ENCODE measurements around the gene TP63.
"Not testable (repeated sequence)": the region's sequence is repeated elsewhere in the genome, so short reads cannot be mapped to it uniquely, and the experiment has no call there.

Gene TP63

DNA sequence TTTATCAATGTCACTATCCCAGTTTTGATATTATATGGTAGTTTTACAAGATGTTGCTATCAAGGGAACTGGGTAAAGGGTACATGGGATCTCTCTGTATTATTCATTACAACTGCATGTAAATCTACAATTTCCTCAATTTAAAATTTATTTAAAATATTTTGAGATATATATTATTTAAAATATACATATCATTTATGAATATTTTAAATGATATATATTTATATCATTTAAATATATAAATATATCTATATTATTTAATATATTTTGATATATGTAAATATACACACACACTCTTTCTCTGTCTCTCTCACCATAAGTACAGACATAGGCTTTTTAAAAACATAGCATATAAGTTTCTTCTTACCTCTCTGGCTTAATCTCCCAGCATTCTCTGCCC, 104.7 kb downstream of the TP63 start:
- H3K27ac ChIP-seq (ENCODE audit: low read depth, low read length) = no peak overlapping the region
- H3K4me3 ChIP-seq (ENCODE audit: low read depth in 1 of 2, low read length in 2 of 2) = no peak overlapping the region
- H3K9ac ChIP-seq (ENCODE audit: low read depth in 1 of 2, low read length in 2 of 2) = no peak overlapping the region
- H3K9me3 ChIP-seq (ENCODE audit: control insufficient read depth in 1 of 2, low read length in 2 of 2) = no peaks in the 10 kb centered on the region
- no peaks in the 10 kb centered on the region for H3K4me1 ChIP-seq (ENCODE audit: control insufficient read depth in 1 of 2, insufficient read depth in 2 of 2, low read length in 2 of 2)
- no peaks in the 10 kb centered on the region for H3K27me3 ChIP-seq (ENCODE audit: control insufficient read depth in 1 of 2, insufficient read depth in 2 of 2, low read length in 2 of 2)
- H3K36me3 ChIP-seq (ENCODE audit: control insufficient read depth in 1 of 2, insufficient read depth in 2 of 2, low read length in 2 of 2) = no peaks in the 10 kb centered on the region

- no peaks in the 10 kb centered on the region for H3K4me1 ChIP-seq (ENCODE audit: control insufficient read depth in 1 of 2, insufficient read depth in 2 of 2, low read length in 2 of 2)
- no peaks in the 10 kb centered on the region for H3K36me3 ChIP-seq (ENCODE audit: control insufficient read depth in 1 of 2, insufficient read depth in 2 of 2, low read length in 2 of 2)
- no peaks in the 10 kb centered on the region for H3K9me3 ChIP-seq (ENCODE audit: control insufficient read depth in 1 of 2, low read length in 2 of 2)
- no peak overlapping the region for H3K4me3 ChIP-seq (ENCODE audit: low read depth in 1 of 2, low read length in 2 of 2)
- no peak overlapping the region for H3K9ac ChIP-seq (ENCODE audit: low read depth in 1 of 2, low read length in 2 of 2)
- no peak overlapping the region for H3K27ac ChIP-seq (ENCODE audit: low read depth, low read length)
- no peaks in the 10 kb centered on the region for H3K27me3 ChIP-seq (ENCODE audit: control insufficient read depth in 1 of 2, insufficient read depth in 2 of 2, low read length in 2 of 2)
Measured at GRCh38 chr3:189737071-189737470, 105.9 kb downstream of the TP63 start.

- Histone ChIP-seq H3K36me3 (ENCODE audit: control insufficient read depth in 1 of 2, insufficient read depth in 2 of 2, low read length in 2 of 2) (no peaks in the 10 kb centered on the region), H3K9me3 (ENCODE audit: control insufficient read depth in 1 of 2, low read length in 2 of 2) (no peaks in the 10 kb centered on the region), H3K27me3 (ENCODE audit: control insufficient read depth in 1 of 2, insufficient read depth in 2 of 2, low read length in 2 of 2) (no peaks in the 10 kb centered on the region), H3K27ac (ENCODE audit: low read depth, low read length) (no peak overlapping the region), H3K9ac (ENCODE audit: low read depth in 1 of 2, low read length in 2 of 2) (no peak overlapping the region), H3K4me1 (ENCODE audit: control insufficient read depth in 1 of 2, insufficient read depth in 2 of 2, low read length in 2 of 2) (no peaks in the 10 kb centered on the region), H3K4me3 (ENCODE audit: low read depth in 1 of 2, low read length in 2 of 2) (no peak overlapping the region)
Measured at GRCh38 chr3:189737619-189738018, 106.4 kb downstream of the TP63 start.

GRCh38 chr3:189739378-189739777, 108.2 kb downstream of the TP63 start:
- H3K27me3 ChIP-seq (ENCODE audit: control insufficient read depth in 1 of 2, insufficient read depth in 2 of 2, low read length in 2 of 2) = no peaks in the 10 kb centered on the region
- H3K4me1 ChIP-seq (ENCODE audit: control insufficient read depth in 1 of 2, insufficient read depth in 2 of 2, low read length in 2 of 2) = no peaks in the 10 kb centered on the region

GRCh38 chr3:189740156-189740555, 109.0 kb downstream of the TP63 start:
- Histone ChIP-seq H3K9me3 (ENCODE audit: control insufficient read depth in 1 of 2, low read length in 2 of 2) (peaks cover 0 to 5% of the 10 kb centered on the region in 2 donors), H3K36me3 (ENCODE audit: control insufficient read depth in 1 of 2, insufficient read depth in 2 of 2, low read length in 2 of 2) (no peaks in the 10 kb centered on the region), H3K9ac (ENCODE audit: low read depth in 1 of 2, low read length in 2 of 2) (no peak overlapping the region), H3K27me3 (ENCODE audit: control insufficient read depth in 1 of 2, insufficient read depth in 2 of 2, low read length in 2 of 2) (no peaks in the 10 kb centered on the region), H3K4me3 (ENCODE audit: low read depth in 1 of 2, low read length in 2 of 2) (no peak overlapping the region), H3K4me1 (ENCODE audit: control insufficient read depth in 1 of 2, insufficient read depth in 2 of 2, low read length in 2 of 2) (no peaks in the 10 kb centered on the region), H3K27ac (ENCODE audit: low read depth, low read length) (no peak overlapping the region)

More at GRCh38 chr3:189739378-189739777, 108.2 kb downstream of the TP63 start:
- Histone ChIP-seq H3K36me3 (ENCODE audit: control insufficient read depth in 1 of 2, insufficient read depth in 2 of 2, low read length in 2 of 2) (no peaks in the 10 kb centered on the region), H3K9ac (ENCODE audit: low read depth in 1 of 2, low read length in 2 of 2) (no peak overlapping the region), H3K4me3 (ENCODE audit: low read depth in 1 of 2, low read length in 2 of 2) (no peak overlapping the region), H3K27ac (ENCODE audit: low read depth, low read length) (no peak overlapping the region), H3K9me3 (ENCODE audit: control insufficient read depth in 1 of 2, low read length in 2 of 2) (peaks cover 0 to 5% of the 10 kb centered on the region in 2 donors)

- Histone ChIP-seq H3K4me3 (ENCODE audit: low read depth in 1 of 2, low read length in 2 of 2) (no peak overlapping the region), H3K9ac (ENCODE audit: low read depth in 1 of 2, low read length in 2 of 2) (no peak overlapping the region), H3K27me3 (ENCODE audit: control insufficient read depth in 1 of 2, insufficient read depth in 2 of 2, low read length in 2 of 2) (no peaks in the 10 kb centered on the region), H3K27ac (ENCODE audit: low read depth, low read length) (no peak overlapping the region), H3K9me3 (ENCODE audit: control insufficient read depth in 1 of 2, low read length in 2 of 2) (peaks cover 0 to 7% of the 10 kb centered on the region in 2 donors), H3K4me1 (ENCODE audit: control insufficient read depth in 1 of 2, insufficient read depth in 2 of 2, low read length in 2 of 2) (no peaks in the 10 kb centered on the region), H3K36me3 (ENCODE audit: control insufficient read depth in 1 of 2, insufficient read depth in 2 of 2, low read length in 2 of 2) (no peaks in the 10 kb centered on the region)
Measured at GRCh38 chr3:189744235-189744634, 113.0 kb downstream of the TP63 start.

GRCh38 chr3:189745622-189746021, 114.4 kb downstream of the TP63 start:
- H3K27me3 ChIP-seq (ENCODE audit: control insufficient read depth in 1 of 2, insufficient read depth in 2 of 2, low read length in 2 of 2) = no peaks in the 10 kb centered on the region
- no peaks in the 10 kb centered on the region for H3K4me1 ChIP-seq (ENCODE audit: control insufficient read depth in 1 of 2, insufficient read depth in 2 of 2, low read length in 2 of 2)
- no peak overlapping the region for H3K27ac ChIP-seq (ENCODE audit: low read depth, low read length)
- no peak overlapping the region for H3K4me3 ChIP-seq (ENCODE audit: low read depth in 1 of 2, low read length in 2 of 2)
- H3K9me3 ChIP-seq (ENCODE audit: control insufficient read depth in 1 of 2, low read length in 2 of 2) = peaks cover 0 to 7% of the 10 kb centered on the region in 2 donors
- H3K36me3 ChIP-seq (ENCODE audit: control insufficient read depth in 1 of 2, insufficient read depth in 2 of 2, low read length in 2 of 2) = no peaks in the 10 kb centered on the region
- no peak overlapping the region for H3K9ac ChIP-seq (ENCODE audit: low read depth in 1 of 2, low read length in 2 of 2)

- H3K27ac ChIP-seq (ENCODE audit: low read depth, low read length) = no peak overlapping the region
- H3K36me3 ChIP-seq (ENCODE audit: control insufficient read depth in 1 of 2, insufficient read depth in 2 of 2, low read length in 2 of 2) = no peaks in the 10 kb centered on the region
- peaks cover 0 to 7% of the 10 kb centered on the region in 2 donors for H3K9me3 ChIP-seq (ENCODE audit: control insufficient read depth in 1 of 2, low read length in 2 of 2)
- no peak overlapping the region for H3K4me3 ChIP-seq (ENCODE audit: low read depth in 1 of 2, low read length in 2 of 2)
- no peaks in the 10 kb centered on the region for H3K4me1 ChIP-seq (ENCODE audit: control insufficient read depth in 1 of 2, insufficient read depth in 2 of 2, low read length in 2 of 2)
- H3K9ac ChIP-seq (ENCODE audit: low read depth in 1 of 2, low read length in 2 of 2) = no peak overlapping the region
- no peaks in the 10 kb centered on the region for H3K27me3 ChIP-seq (ENCODE audit: control insufficient read depth in 1 of 2, insufficient read depth in 2 of 2, low read length in 2 of 2)
Measured at GRCh38 chr3:189748046-189748445, 116.9 kb downstream of the TP63 start.

GRCh38 chr3:189750972-189751371, 119.8 kb downstream of the TP63 start:
- H3K4me1 ChIP-seq (ENCODE audit: control insufficient read depth in 1 of 2, insufficient read depth in 2 of 2, low read length in 2 of 2); H3K9ac ChIP-seq (ENCODE audit: low read depth in 1 of 2, low read length in 2 of 2); H3K36me3 ChIP-seq (ENCODE audit: control insufficient read depth in 1 of 2, insufficient read depth in 2 of 2, low read length in 2 of 2); H3K27me3 ChIP-seq (ENCODE audit: control insufficient read depth in 1 of 2, insufficient read depth in 2 of 2, low read length in 2 of 2); H3K9me3 ChIP-seq (ENCODE audit: control insufficient read depth in 1 of 2, low read length in 2 of 2); H3K4me3 ChIP-seq (ENCODE audit: low read depth in 1 of 2, low read length in 2 of 2); H3K27ac ChIP-seq (ENCODE audit: low read depth, low read length): not testable (repeated sequence)

GRCh38 chr3:189754356-189754755, 123.2 kb downstream of the TP63 start:
- H3K27ac ChIP-seq (ENCODE audit: low read depth, low read length) = no peak overlapping the region
- H3K4me3 ChIP-seq (ENCODE audit: low read depth in 1 of 2, low read length in 2 of 2) = no peak overlapping the region
- H3K4me1 ChIP-seq (ENCODE audit: control insufficient read depth in 1 of 2, insufficient read depth in 2 of 2, low read length in 2 of 2) = no peaks in the 10 kb centered on the region
- no peaks in the 10 kb centered on the region for H3K36me3 ChIP-seq (ENCODE audit: control insufficient read depth in 1 of 2, insufficient read depth in 2 of 2, low read length in 2 of 2)
- H3K9me3 ChIP-seq (ENCODE audit: control insufficient read depth in 1 of 2, low read length in 2 of 2) = no peaks in the 10 kb centered on the region
- H3K9ac ChIP-seq (ENCODE audit: low read depth in 1 of 2, low read length in 2 of 2) = no peak overlapping the region
- H3K27me3 ChIP-seq (ENCODE audit: control insufficient read depth in 1 of 2, insufficient read depth in 2 of 2, low read length in 2 of 2) = no peaks in the 10 kb centered on the region

DNA sequence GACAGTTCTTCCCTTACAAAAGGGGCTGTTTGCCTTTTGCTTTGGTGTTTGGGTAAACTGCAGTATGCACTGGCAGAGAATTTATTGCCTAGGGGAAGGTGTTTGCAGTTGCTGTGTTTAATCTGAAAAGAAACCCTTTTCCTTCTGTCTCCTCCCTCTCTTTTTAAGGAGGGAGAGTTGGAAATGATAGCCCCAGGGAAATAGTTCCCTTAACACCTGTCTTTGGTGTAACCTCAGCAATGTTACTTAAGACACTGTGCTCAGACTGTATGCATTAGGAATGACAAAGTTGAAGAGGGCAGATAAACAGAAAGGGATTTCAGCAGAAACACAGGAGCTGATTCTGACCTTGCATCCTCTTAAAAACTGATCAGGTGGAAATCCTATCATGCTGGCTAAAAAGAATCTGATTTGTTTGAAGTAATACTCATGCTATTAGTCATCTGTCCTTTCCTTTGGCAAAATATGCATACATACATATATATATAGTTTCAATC, 125.4 kb downstream of the TP63 start:
- H3K9me3 ChIP-seq (ENCODE audit: control insufficient read depth in 1 of 2, low read length in 2 of 2) = no peaks in the 10 kb centered on the region
- H3K27me3 ChIP-seq (ENCODE audit: control insufficient read depth in 1 of 2, insufficient read depth in 2 of 2, low read length in 2 of 2) = no peaks in the 10 kb centered on the region
- H3K27ac ChIP-seq (ENCODE audit: low read depth, low read length) = no peak overlapping the region
- no peak overlapping the region for H3K9ac ChIP-seq (ENCODE audit: low read depth in 1 of 2, low read length in 2 of 2)
- H3K4me3 ChIP-seq (ENCODE audit: low read depth in 1 of 2, low read length in 2 of 2) = no peak overlapping the region
- no peaks in the 10 kb centered on the region for H3K4me1 ChIP-seq (ENCODE audit: control insufficient read depth in 1 of 2, insufficient read depth in 2 of 2, low read length in 2 of 2)
- no peaks in the 10 kb centered on the region for H3K36me3 ChIP-seq (ENCODE audit: control insufficient read depth in 1 of 2, insufficient read depth in 2 of 2, low read length in 2 of 2)

Data from duodenal mucosa (tissue), 2 donors.